Transverse colon (tissue), 4 donors: Measurements from ENCODE around the gene PITX1. TPM values are rescaled to one million over a fixed set of nuclear protein-coding genes. Genes with fewer than 3 reads are reported as not detected.

Experiments
- DNase-seq: peaks from one replicate; pipeline ENCODE4 v3.0.0-alpha.2; 2019
- H3K27ac ChIP-seq, 4 donors: fragments of 200-600 bp; sonication (generic); 2 replicates each; pipeline ENCODE4 v1.5.1; 2016 to 2018; ENCODE audit warnings: inconsistent platforms in 4 of 4
- H3K27me3 ChIP-seq: fragments of 200-600 bp; sonication (generic); 2 replicates; pipeline ENCODE4 v1.5.1; 2017; ENCODE audit warnings: inconsistent platforms
- H3K36me3 ChIP-seq, 4 donors: fragments of 200-600 bp; sonication (generic); 2 replicates each; pipeline ENCODE4 v1.5.1; 2017 to 2019; ENCODE audit warnings: inconsistent platforms in 4 of 4
- H3K4me1 ChIP-seq, 4 donors: fragments of 200-600 bp; sonication (generic); 2 replicates each; pipeline ENCODE4 v1.5.1; 2017 to 2020; ENCODE audit warnings: inconsistent platforms in 4 of 4
- H3K4me3 ChIP-seq, 4 donors: fragments of 200-600 bp; sonication (generic); 1 replicate in 1 of 4; 2 replicates in 3 of 4; pipeline versions ENCODE4 v1.5.1 to v1.6.1; 2017 to 2019; ENCODE audit warnings: inconsistent platforms in 4 of 4
- H3K9me3 ChIP-seq, 2 donors: fragments of 200-600 bp; sonication (generic); 2 replicates each; pipeline ENCODE4 v1.5.1; 2017 to 2019; ENCODE audit warnings: inconsistent platforms in 2 of 2
- CTCF ChIP-seq, 5 experiments: fragments of 200-600 bp in 3 of 5; fragments of 450-650 bp in 2 of 5; sonication (generic) in 3 of 5; IDR thresholded peaks; 1 replicate in 2 of 5; 2 replicates in 3 of 5; pipeline ENCODE4 v1.5.1; 2016 to 2017; ENCODE audit warnings: antibody characterized with exemption in 5 of 5, inconsistent platforms in 3 of 5, mild to moderate bottlenecking in 2 of 5, moderate library complexity in 1 of 5
- EP300 ChIP-seq: sonication (generic); formaldehyde crosslinking; IDR thresholded peaks from one replicate; pipeline ENCODE4 v1.6.1; 2017; ENCODE audit warnings: antibody characterized with exemption, low read depth
- POLR2A ChIP-seq: fragments of 450-650 bp; IDR thresholded peaks from one replicate; pipeline ENCODE4 v1.6.1; 2016; ENCODE audit warnings: antibody characterized with exemption, mild to moderate bottlenecking, moderate library complexity
- POLR2AphosphoS5 ChIP-seq, 3 donors: sonication (generic); formaldehyde crosslinking; IDR thresholded peaks; one replicate each; pipeline ENCODE4 v1.6.1; 2016; ENCODE audit warnings: antibody characterized with exemption in 3 of 3
- WGBS, 2 donors: methylation state at CpG; one replicate each; pipeline ENCODE4 v1.1.5; 2018; ENCODE audit warnings: low coverage in 1 of 2; 5-methylcytosine and 5-hydroxymethylcytosine counted together
- in situ Hi-C, 4 donors: fragments of 200-750 bp; cut with MboI; loops; one replicate each; pipeline versions ENCODE4 v1.15.0 to v1.15.1; 2017; ENCODE audit warnings: low sequenced_read_pairs in 3 of 4, low pct_ligation_motif_present in 1 of 4, low pct_unique_long_range_greater_than_20kb in 1 of 4
- intact Hi-C: fragments of 100-400 bp; cut with DNase I; formaldehyde crosslinking; loops from one replicate; pipeline ENCODE4 v1.15.1; 2023; ENCODE audit warnings: low total_unique reads
- total RNA-seq, 4 donors: library from RNA; depleted of rRNA; stranded (reverse); fragments of >200 nt; gene quantifications; one replicate each; pipeline ENCODE4 v1.1.0, GENCODE V29; 2016

PITX1 gene
- total RNA-seq, 4 donors from 2014 or later: 3.7 to 13.9 (median 8.4) TPM

DNA sequence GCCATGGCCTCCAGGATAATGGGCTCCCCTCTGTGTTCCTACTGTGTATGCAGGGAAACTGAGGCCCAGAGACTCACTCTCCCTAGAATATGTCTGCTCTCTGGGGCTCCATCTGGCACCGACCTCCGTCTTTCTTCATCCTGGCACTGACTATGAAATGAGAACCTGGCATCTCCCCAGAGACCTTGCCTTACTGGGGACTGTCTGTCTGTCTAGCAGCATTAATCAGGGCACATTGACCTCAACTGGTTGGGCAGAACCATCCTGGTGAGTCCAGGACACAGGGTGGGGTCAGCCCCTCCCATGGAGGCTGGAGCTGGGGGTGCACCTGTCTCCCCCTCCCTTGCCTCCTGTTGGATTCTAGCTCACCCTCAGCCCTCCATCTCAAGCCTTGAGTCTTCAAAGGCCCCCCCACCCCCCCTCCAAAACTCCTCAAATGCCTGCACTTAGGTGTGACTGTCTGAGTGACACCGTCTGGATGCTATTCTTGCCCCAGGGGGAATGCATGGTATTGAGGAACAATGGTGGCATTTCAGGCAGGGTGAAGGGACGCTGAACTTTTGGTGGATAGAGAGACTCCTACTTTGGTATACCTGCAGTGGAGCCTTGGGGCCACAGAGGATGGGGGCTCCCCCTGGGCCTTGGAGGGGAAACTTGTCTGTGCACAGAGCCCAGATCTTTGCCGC is 12.8 kb upstream of the PITX1 start:
- peaks cover 69% of the 10 kb centered on the region for H3K27me3 ChIP-seq
- no peak overlapping the region for H3K4me3 ChIP-seq
- intact Hi-C loops (no loop called here), in situ Hi-C loops (loop anchor here in 1 of 4 donors (25.0 kb wide), 1 partner anchor 140 kb away; no protein-coding TSS in a partner anchor)
- no peaks in the 10 kb centered on the region for H3K36me3 ChIP-seq
- no peak for DNase-seq
- WGBS, 2 donors: 60 to 78% methylated on average over 1 to 5 of the region's 5 CpGs
- TF ChIP-seq CTCF (IDR thresholded peaks at IDR 0.05) (no peak), EP300 (no peak), POLR2A (no peak), POLR2AphosphoS5 (IDR thresholded peaks at IDR 0.05) (no peak)
- no peaks in the 10 kb centered on the region for H3K9me3 ChIP-seq
- H3K27ac ChIP-seq: no peak overlapping the region
- no peaks in the 10 kb centered on the region for H3K4me1 ChIP-seq

GRCh38 chr5:135045488-135045887 is 11.5 kb upstream of the PITX1 start:
- no peak for TF ChIP-seq POLR2AphosphoS5 (IDR thresholded peaks at IDR 0.05)
- no peak for TF ChIP-seq CTCF (IDR thresholded peaks at IDR 0.05)
- no peak for TF ChIP-seq POLR2A
- no peak for TF ChIP-seq EP300
- in situ Hi-C loops (loop anchor here in 1 of 4 donors (25.0 kb wide), 1 partner anchor 142 kb away; no protein-coding TSS in a partner anchor), intact Hi-C loops (no loop called here)
- Histone ChIP-seq H3K4me1 (peaks cover 0 to 4% (median under 1%) of the 10 kb centered on the region in 4 donors), H3K4me3 (no peak overlapping the region), H3K27ac (no peak overlapping the region), H3K27me3 (peaks cover 69% of the 10 kb centered on the region), H3K9me3 (no peaks in the 10 kb centered on the region), H3K36me3 (no peaks in the 10 kb centered on the region)
- no peak for DNase-seq

DNA sequence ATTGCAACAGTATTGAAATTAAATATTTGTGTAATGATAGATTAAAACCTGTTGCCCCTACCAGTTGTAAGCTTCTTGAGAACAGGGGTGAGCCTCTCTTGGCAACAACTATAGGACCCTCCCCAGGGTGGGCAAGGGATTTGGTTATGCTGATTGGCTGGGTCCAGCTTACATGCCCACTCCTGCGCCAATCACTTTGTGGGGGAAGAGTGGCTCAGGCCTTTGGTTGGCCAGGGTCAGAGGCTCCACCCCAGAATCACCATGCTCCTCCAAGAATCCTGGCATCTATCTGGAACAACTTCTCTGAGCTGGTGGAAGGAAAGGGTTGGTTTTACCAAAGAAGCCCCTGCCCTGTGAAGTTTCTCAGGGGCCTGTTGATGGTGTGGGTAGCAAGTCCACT is 8.6 kb upstream of the PITX1 start:
- DNase-seq: no peak

GRCh38 chr5:135041726-135042125 is 7.7 kb upstream of the PITX1 start:
- in situ Hi-C loops: loop anchor here in 1 of 4 donors (25.0 kb wide), 1 partner anchor 146 kb away; no protein-coding TSS in a partner anchor
- no peaks in the 10 kb centered on the region for H3K36me3 ChIP-seq
- no peak overlapping the region for H3K27ac ChIP-seq
- no peak overlapping the region for H3K4me3 ChIP-seq
- no peaks in the 10 kb centered on the region for H3K9me3 ChIP-seq
- TF ChIP-seq EP300 (no peak), POLR2AphosphoS5 (IDR thresholded peaks at IDR 0.05) (no peak), CTCF (IDR thresholded peaks at IDR 0.05) (no peak), POLR2A (no peak)
- H3K27me3 ChIP-seq: peaks cover 88% of the 10 kb centered on the region
- 77 to 81% methylated on average over 3 of the region's 3 CpGs for WGBS, 2 donors
- H3K4me1 ChIP-seq: peaks cover 6 to 24% (median 17%) of the 10 kb centered on the region in 4 donors
- DNase-seq: no peak
- intact Hi-C loops: no loop called here

More for the DNA sequence above, 8.6 kb upstream of the PITX1 start:
- H3K27ac ChIP-seq: no peak overlapping the region
- in situ Hi-C loops: loop anchor here in 1 of 4 donors (25.0 kb wide), 1 partner anchor 145 kb away; no protein-coding TSS in a partner anchor
- H3K4me1 ChIP-seq: peaks cover 6 to 24% (median 17%) of the 10 kb centered on the region in 4 donors
- 100% methylated on average over 1 of the region's 1 CpG; no CpG with 5 or more reads in 1 of the 2 donors for WGBS, 2 donors
- no peak overlapping the region for H3K4me3 ChIP-seq
- no peak for TF ChIP-seq CTCF (IDR thresholded peaks at IDR 0.05)
- no peak for TF ChIP-seq EP300
- TF ChIP-seq POLR2A: no peak
- H3K27me3 ChIP-seq: peaks cover 80% of the 10 kb centered on the region
- no peaks in the 10 kb centered on the region for H3K36me3 ChIP-seq
- intact Hi-C loops: no loop called here
- no peaks in the 10 kb centered on the region for H3K9me3 ChIP-seq
